HPDE6-E6E7 (cell line): ENCODE measurements around the gene COLEC12.

Experiments used
- DNase-seq: peaks from one replicate; pipeline ENCODE4 v3.0.0; 2011; ENCODE audit warnings: missing footprints; ENCODE audit errors: extremely low spot score

Gene COLEC12

DNA sequence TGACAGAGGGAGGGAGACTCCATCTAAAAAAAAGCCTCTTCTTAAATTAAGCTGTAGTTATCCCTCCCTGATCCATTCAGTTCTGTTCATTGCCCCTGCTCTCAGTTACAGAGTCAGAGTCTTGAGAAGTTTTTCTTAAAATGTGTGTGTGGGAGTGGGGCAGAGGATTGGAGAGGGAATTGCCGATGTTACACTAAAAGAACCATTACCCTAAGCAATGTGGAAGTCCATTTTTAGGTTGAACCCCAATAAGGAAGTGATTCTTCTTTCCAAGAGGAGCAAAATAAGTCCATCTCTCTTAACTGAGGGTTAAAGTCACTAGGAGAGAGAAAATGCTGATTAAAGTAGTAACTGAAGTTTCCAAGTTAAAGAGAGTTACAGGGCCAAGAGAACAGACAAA is 211.5 kb downstream of the COLEC12 start:
- no peak for DNase-seq

DNA sequence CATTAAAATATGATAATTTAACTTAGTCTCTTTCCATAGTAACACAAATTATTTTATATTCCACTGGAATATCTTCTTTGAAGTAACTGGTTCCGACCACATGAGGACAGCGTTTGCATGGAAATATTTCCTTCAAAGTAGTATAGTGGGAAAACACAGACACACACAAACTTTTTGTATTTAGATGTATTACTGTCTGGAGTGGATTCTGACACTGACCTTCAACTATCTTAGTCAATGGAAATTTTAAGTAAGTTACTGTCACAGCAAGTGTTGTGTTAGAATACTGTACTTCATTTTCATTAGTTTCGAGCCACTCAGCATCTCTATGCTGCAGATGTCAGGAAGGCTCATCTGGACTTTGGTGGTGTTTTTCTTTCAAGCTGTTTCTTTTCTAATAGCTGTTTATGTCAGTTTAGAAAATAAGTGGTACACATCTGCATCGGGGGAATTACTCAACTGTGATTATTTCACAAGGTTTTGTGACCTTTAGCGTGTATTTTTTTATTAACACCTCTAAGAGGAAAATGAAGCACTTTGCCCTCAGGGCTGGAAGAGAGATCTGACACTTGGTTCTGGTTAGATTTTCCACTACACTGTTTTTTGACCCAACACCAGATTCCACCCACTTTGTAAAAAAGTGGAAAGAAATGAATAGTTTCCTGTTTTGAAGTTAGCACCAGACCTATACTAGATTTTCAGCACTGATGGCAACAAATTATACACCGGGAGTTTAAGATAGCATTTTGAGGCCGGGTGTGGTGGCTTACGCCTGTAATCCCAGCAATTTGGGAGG is 213.8 kb downstream of the COLEC12 start:
- no peak for DNase-seq

DNA sequence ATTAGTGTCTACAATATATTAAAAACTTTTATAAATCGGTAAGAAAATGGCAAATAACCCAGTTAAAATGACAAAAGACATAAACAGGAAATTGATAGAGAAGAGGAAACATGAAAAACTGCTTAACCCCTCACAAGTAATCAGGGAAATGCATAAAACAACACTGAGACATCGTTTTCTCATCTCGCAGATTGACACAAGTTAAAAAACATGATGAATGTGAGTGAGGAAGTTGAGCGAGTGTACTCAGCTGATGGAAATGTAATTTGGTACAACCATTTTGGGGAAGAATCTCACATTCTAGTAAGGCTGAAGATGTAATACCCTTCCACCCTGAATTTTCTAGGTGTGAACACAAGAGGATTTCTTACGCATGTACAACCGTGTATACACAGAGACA is 214.7 kb downstream of the COLEC12 start:
- DNase-seq = no peak

DNA sequence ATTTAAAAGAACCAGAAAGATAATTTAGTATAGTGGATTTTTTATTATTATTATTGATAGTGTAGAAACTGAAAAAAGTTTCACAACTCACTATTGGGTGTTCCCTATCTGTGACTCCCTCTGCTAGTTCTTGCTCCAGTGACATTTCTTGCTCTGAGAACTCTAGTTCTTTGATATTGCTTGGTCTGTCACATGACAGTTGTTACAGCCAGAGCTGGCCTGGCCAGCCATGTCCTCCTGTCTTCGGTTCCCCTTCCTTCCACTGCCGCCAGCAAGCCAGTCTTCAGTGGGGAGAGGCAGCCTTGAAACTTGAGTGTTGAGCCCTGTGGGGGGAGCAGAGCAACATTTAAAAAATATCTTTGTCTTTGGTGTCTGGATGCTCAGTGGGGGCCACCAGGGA is 225.0 kb downstream of the COLEC12 start:
- DNase-seq = no peak

DNA sequence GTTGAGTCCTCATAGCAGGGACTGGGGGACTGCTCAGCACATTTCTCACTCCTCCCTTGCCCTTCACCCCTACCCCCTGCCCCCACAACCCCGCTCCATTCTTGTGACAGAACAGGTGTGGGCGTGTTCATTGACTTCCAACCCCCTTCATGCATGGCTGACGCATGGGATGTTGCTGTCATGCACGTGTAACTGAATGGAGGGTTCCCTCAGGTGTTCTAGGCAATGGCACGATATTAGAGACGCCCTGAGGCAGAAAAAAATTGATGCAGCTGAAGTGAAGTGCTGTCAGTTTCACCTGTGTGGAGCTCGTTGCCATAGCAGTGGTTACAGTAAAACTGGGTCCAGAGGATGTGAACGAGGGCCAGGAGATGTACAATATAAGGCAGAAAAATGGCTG is 226.2 kb downstream of the COLEC12 start:
- no peak for DNase-seq

DNA sequence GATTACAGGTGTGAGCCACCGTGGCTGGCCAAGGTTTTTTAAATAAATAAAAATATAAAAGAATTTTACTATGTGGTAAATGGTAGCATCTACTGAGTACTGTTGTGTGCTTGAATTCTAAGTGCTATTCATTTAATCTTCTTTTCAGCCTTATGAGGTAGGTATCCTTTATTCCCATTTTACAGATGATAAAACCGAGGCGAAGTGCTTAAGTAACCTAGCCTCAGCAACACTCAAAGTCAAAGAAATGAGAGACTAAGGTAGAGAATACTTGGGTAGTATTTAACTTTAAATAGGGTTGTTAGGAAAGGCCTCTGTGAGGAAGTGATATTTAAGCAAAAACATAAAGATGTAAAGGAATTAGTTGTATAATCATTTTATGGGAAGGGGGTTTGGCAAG is 227.0 kb downstream of the COLEC12 start:
- DNase-seq = no peak

DNA sequence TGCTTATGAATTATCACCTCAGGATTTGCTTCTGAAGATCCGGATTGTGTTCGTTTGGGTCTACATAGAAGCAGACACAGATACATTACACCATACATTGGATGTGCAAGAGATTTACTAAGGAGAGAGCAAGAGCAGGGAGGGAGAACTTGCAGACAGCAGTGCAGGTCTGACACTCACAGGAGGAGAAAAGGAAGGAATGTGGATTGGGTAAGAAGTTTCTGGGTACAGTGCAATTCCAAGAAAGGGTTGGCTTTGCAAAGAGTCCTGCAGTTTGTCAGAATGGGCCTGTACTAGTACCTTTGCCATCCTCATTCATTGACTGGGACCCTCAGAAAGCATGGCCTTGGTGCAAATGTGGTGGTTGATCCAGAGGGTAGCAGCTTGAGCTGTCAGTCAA is 227.9 kb downstream of the COLEC12 start:
- no peak for DNase-seq

DNA sequence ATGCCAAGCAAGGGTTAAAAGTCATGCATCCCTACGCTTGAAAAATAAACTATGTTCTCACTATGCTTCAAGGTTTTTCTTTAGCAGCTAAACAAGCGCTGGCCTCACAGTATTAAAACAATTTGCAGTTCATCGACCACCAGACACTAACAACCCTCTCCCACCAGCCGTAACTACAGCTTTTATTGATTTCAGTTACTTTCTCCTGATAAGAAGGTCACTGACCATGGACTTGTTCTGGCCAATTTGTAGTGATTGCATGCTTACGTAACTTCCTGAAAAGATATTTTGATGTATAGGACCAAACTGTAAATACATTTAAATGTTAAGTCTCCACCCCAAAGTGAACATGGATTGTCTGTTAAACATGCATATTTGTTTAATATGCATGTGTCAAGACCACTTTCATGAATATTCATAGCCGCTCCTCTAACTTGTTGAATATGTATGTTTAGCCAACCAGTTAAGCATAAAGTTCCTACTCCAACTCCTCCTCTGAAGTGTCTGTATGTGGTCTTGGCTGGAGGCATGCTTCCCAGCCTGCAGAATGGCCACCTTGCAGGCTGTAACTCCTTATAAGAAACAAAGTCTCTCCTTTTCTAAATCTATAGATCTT is 230.9 kb downstream of the COLEC12 start:
- DNase-seq = no peak

DNA sequence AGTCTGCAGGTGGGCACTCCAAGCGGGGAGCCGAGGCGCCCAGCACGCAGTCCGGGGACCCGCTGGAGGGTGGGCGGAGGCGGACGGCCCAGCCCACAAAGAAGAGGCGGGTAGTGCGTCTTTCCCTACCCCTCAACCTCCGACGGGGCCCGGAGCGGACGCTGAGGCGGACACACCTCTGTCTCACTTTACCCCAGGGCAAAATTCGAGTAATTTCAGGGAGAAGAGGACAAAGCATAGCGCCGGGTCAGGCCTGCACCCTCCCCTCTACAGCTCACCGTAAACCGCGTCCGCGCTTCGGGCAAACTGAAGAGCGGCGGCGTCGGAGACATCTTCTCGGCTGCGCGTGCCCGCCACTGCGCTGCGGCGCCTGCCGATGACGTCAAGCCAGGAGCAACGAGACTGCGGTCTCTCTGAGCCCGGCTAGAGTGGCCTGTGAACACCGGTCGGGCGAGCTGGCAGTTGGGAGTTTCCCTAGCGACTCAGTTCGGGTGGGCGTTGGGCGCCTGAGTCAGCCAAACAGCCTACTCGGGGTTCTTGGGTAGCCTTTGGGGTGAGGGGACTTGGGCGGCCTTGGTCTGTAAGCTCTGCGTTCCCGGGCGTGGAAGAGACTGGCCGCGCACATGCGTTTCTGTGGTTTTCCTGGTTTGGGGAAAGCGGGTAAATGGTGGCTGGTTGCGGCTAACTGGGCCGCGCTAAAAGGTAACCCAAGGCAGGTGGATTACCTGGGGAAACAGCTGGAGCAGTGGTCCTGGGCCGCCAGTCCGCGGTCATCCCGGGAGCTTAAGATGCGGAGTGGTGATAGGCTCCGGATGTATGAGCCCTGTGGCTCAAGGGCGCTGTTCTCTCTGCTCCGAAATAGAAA is 232.6 kb downstream of the COLEC12 start, which contains the start of gene THOC1:
Gene THOC1, minus strand, starts transcription at position 360 of the 865 bp plus-strand sequence. Its CDS starts 28 bp downstream, at position 332.
- DNase-seq = peak; percentile 92

DNA sequence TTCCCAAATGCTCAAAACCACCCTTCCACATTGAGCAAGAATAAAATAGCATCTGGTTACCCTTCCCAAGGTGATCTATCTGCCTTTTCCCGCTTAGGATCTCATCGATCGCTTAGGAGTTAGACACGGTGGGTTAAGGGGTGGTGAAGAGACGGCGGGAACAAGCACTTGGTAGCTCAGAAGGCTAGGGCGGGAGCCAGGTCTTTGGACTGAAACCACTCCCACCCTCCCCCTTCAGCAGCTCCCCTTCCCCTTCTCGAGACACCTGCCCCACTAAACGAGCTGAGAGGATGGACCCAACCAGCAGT is 233.2 kb downstream of the COLEC12 start:
- no peak for DNase-seq
